ENCODE measurements around the gene SPOCK1.

GRCh38 chr5:137152616-137153015 lies 346.5 kb downstream of the SPOCK1 start:
- no peak for TF ChIP-seq POLR2A (IDR thresholded peaks at IDR 0.05; ENCODE audit: extremely low read depth, insufficient read length)
- no peak for TF ChIP-seq CTCF (IDR thresholded peaks at IDR 0.05; ENCODE audit: low read depth, low read length)
